Measurements from ENCODE around the gene NEXMIF. TPM values are rescaled to one million over a fixed set of nuclear protein-coding genes. Genes with fewer than 3 reads are reported as not detected.
"Not testable (repeated sequence)": the region's sequence is repeated elsewhere in the genome, so short reads cannot be mapped to it uniquely, and the experiment has no call there.

NEXMIF gene
- total and polyA plus RNA-seq, 2 donors (not counting 1 experiment from before 2014, with no cell fraction given), result under 0.01 TPM

DNA sequence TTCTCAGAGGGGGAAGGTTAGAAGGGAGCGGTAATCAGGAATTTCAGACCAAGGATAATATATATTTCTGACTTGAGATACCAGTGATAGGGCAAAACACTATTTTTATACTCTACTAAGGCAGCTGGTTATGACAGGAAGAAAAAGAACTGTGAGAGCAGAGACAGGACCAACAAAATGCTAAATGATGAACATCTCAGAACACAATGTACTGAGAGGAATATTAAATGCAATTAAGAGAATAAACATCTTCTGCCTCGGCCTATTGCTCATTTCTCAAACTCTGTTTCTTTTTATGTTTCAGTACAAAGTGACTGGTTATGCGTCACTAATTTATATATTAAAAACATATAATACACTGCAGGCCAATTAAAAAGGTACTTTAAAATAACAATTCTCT lies 188.8 kb downstream of the NEXMIF start:
- Histone ChIP-seq H3K79me2 (ENCODE audit: control insufficient read depth, insufficient read depth, low read length) (no peaks in the 10 kb centered on the region), H3K4me1 (ENCODE audit: control insufficient read depth, extremely low read depth, insufficient read depth, low read length) (no peaks in the 10 kb centered on the region), H4K20me1 (ENCODE audit: control insufficient read depth, extremely low read depth, insufficient read depth, low read length) (no peaks in the 10 kb centered on the region), H2AFZ (ENCODE audit: low read length) (no peak overlapping the region), H3K9ac (ENCODE audit: insufficient read depth, low read length) (no peak overlapping the region), H3K4me2 (ENCODE audit: extremely low read depth, insufficient read depth, low read length) (no peak overlapping the region), H3K36me3 (ENCODE audit: control insufficient read depth, insufficient read depth, low read length) (no peaks in the 10 kb centered on the region), H3K27ac (ENCODE audit: insufficient read depth, low read length) (no peak overlapping the region), H3K4me3 (replicated peaks in 1 of 4; ENCODE audit: control extremely low read depth in 1 of 4, insufficient read depth in 1 of 4, low read depth in 3 of 4, low read length in 4 of 4) (no peak overlapping the region), H3K27me3 (ENCODE audit: control insufficient read depth, insufficient read depth, low read length) (no peaks in the 10 kb centered on the region), H3K9me3 (ENCODE audit: control insufficient read depth, insufficient read depth, low read depth, low read length) (no peaks in the 10 kb centered on the region)
- TF ChIP-seq, protein P1, sequence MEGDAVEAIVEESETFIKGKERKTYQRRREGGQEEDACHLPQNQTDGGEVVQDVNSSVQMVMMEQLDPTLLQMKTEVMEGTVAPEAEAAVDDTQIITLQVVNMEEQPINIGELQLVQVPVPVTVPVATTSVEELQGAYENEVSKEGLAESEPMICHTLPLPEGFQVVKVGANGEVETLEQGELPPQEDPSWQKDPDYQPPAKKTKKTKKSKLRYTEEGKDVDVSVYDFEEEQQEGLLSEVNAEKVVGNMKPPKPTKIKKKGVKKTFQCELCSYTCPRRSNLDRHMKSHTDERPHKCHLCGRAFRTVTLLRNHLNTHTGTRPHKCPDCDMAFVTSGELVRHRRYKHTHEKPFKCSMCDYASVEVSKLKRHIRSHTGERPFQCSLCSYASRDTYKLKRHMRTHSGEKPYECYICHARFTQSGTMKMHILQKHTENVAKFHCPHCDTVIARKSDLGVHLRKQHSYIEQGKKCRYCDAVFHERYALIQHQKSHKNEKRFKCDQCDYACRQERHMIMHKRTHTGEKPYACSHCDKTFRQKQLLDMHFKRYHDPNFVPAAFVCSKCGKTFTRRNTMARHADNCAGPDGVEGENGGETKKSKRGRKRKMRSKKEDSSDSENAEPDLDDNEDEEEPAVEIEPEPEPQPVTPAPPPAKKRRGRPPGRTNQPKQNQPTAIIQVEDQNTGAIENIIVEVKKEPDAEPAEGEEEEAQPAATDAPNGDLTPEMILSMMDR (conservative IDR thresholded peaks at IDR 0.05 in 1 of 2, IDR thresholded peaks at IDR 0.05 in 1 of 2; ENCODE audit: low read depth in 1 of 2, low read length in 2 of 2), result no peak
- TF ChIP-seq EZH2 (IDR thresholded peaks at IDR 0.05; ENCODE audit: low read length, missing control alignments), result no peak
- no peak for DNase-seq (ENCODE audit: low read depth in 2 of 2)

DNA sequence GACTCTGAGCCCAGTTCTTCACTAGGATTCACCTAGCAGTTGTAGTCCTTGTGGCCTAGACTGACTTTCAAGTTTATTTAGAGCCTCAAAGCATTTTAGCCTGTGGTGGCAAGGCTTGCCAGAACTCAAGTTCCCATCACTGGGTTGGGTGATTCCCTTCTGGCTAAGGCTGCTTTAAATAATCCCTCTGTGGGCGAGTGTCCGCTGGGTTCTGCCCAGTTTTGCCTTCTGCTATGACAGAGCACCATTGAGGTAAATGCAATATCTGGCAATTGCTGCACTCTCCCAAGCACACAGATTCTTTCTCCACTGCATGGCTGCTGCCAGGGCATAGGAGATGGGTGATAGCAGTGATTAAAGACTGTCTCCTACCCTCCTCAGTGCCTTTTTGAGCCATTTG lies 220.0 kb downstream of the NEXMIF start:
- H2AFZ ChIP-seq (ENCODE audit: low read length), result no peak overlapping the region
- H3K9ac ChIP-seq (ENCODE audit: insufficient read depth, low read length), result no peak overlapping the region
- no peak overlapping the region for H3K4me3 ChIP-seq (replicated peaks in 1 of 4; ENCODE audit: control extremely low read depth in 1 of 4, insufficient read depth in 1 of 4, low read depth in 3 of 4, low read length in 4 of 4)
- H4K20me1 ChIP-seq (ENCODE audit: control insufficient read depth, extremely low read depth, insufficient read depth, low read length), result no peaks in the 10 kb centered on the region
- TF ChIP-seq, protein P1 (conservative IDR thresholded peaks at IDR 0.05 in 1 of 2, IDR thresholded peaks at IDR 0.05 in 1 of 2; ENCODE audit: low read depth in 1 of 2, low read length in 2 of 2), result no peak
- no peak for TF ChIP-seq EZH2 (IDR thresholded peaks at IDR 0.05; ENCODE audit: low read length, missing control alignments)
- H3K36me3 ChIP-seq (ENCODE audit: control insufficient read depth, insufficient read depth, low read length), result no peaks in the 10 kb centered on the region
- DNase-seq (ENCODE audit: low read depth in 2 of 2), result no peak
- no peak overlapping the region for H3K4me2 ChIP-seq (ENCODE audit: extremely low read depth, insufficient read depth, low read length)
- H3K27me3 ChIP-seq (ENCODE audit: control insufficient read depth, insufficient read depth, low read length), result no peaks in the 10 kb centered on the region
- no peaks in the 10 kb centered on the region for H3K9me3 ChIP-seq (ENCODE audit: control insufficient read depth, insufficient read depth, low read depth, low read length)
- no peak overlapping the region for H3K27ac ChIP-seq (ENCODE audit: insufficient read depth, low read length)
- no peaks in the 10 kb centered on the region for H3K79me2 ChIP-seq (ENCODE audit: control insufficient read depth, insufficient read depth, low read length)
- no peaks in the 10 kb centered on the region for H3K4me1 ChIP-seq (ENCODE audit: control insufficient read depth, extremely low read depth, insufficient read depth, low read length)

DNA sequence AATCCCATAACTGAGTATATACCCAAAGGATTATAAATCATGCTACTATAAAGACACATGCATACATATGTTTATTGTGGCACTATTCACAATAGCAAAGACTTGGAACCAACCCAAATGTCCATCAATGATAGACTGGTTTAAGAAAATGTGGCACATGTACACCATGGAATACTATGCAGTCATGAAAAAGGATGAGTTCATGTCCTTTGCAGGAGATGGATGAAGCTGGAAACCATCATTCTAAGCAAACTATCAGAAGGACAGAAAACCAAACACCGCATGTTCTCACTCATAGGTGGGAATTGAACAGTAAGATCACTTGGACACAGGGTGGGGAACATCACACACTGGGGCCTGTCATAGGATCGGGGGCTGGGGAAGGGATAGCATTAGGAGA lies 223.9 kb downstream of the NEXMIF start:
- not testable (repeated sequence) for H3K4me2 ChIP-seq (ENCODE audit: extremely low read depth, insufficient read depth, low read length); H3K4me3 ChIP-seq (replicated peaks in 1 of 4; ENCODE audit: control extremely low read depth in 1 of 4, insufficient read depth in 1 of 4, low read depth in 3 of 4, low read length in 4 of 4); H3K79me2 ChIP-seq (ENCODE audit: control insufficient read depth, insufficient read depth, low read length); H3K27ac ChIP-seq (ENCODE audit: insufficient read depth, low read length); H3K4me1 ChIP-seq (ENCODE audit: control insufficient read depth, extremely low read depth, insufficient read depth, low read length); H2AFZ ChIP-seq (ENCODE audit: low read length); H4K20me1 ChIP-seq (ENCODE audit: control insufficient read depth, extremely low read depth, insufficient read depth, low read length); H3K9ac ChIP-seq (ENCODE audit: insufficient read depth, low read length); H3K27me3 ChIP-seq (ENCODE audit: control insufficient read depth, insufficient read depth, low read length); H3K9me3 ChIP-seq (ENCODE audit: control insufficient read depth, insufficient read depth, low read depth, low read length); DNase-seq (ENCODE audit: low read depth in 2 of 2); H3K36me3 ChIP-seq (ENCODE audit: control insufficient read depth, insufficient read depth, low read length)

All from fibroblast of lung (primary cell).